GM04503 (cell line): ENCODE data around the gene CCDC174.

ENCODE experiments used
- DNase-seq: peaks from one replicate; pipeline ENCODE4 v3.0.0-alpha.2; 2012; ENCODE audit warnings: low read depth

Gene CCDC174

DNA sequence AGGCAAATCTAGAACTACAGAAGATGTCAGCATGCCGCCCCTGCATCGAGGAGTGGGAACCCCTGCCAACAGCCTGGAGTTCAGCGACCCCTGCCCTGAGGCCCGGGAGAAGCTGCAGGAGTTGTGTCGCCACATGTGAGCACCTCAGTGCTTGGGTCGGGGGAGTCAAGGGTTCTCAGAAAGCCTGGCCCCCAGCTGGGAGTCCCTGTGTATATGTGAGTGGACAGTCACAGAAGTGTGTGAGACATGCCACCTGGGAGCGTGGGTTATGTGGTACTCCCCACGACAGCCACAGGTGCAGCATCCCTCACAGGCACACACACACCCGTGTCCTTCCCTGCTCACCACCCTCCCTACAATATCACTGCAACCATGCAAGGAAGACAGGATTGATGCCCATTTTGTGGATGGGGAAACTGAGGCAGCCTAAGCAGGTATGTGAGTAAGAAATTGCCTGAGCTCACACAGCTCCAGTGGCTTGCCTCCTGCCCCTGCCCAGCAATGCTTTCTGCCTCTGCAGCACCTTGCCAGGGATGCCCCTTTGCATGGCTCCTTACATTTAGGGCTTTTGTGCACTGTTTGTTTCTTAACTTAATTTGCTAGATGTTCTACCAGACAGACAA, 51.7 kb downstream of the CCDC174 start:
- DNase-seq, result no peak

DNA sequence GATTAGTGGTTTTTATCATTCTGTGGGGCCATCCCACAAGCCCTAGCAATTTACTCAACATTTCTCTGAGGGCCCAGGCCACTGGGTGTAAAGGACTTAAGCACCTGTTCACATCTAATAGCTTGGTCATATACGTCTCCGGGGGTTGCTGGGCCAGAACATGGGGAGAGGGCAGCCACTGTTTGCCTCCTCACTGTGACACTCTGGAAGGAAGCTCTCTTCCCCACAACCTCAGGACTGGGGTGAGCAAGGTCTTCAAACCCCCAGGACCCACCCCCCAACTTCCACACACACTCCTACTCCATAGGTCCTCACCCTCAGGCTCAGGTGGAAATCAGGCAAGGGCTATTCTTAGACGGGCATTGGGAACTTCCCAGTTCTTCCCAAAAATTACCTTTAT, 52.2 kb downstream of the CCDC174 start:
- DNase-seq, result no peak

DNA sequence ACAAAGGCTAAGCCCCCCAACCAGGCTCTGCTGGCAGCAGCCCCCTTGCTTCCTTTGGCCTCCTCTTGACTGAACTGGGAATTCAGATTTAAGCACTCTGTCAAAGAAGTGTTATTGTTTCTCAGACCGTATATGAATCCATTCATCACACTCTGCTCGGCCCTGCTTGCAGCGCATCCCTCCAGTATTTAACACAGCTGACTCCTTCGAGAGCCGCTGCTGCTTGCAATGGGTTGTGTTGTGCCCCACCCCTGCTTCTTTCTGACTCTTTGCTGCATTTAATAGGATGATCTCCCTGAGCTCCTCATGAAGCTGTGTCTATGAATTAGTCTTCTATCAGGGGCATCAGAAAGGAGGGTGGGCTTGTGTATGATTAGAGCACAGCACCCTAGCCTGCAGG, 54.5 kb downstream of the CCDC174 start:
- no peak for DNase-seq

DNA sequence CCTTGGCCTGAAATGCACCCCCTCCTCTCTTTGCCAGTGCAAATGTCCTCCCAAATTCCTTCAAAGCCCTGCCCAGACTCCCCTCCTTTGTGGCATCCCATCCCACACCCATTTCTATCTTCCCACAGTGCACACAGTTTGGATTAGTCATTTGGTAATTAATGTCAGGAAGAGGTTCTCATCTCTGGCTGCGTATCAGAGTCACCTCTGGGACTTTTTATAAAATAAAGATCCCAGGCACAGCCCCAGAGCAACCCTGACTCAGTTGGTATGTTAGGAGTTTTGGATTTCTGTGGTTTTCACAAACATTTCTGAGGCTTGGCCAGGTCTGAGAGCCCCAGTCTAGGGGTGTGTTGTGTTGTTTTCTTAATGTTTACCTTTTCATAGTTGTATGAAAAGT, 65.0 kb downstream of the CCDC174 start:
- peak; percentile 67 for DNase-seq

DNA sequence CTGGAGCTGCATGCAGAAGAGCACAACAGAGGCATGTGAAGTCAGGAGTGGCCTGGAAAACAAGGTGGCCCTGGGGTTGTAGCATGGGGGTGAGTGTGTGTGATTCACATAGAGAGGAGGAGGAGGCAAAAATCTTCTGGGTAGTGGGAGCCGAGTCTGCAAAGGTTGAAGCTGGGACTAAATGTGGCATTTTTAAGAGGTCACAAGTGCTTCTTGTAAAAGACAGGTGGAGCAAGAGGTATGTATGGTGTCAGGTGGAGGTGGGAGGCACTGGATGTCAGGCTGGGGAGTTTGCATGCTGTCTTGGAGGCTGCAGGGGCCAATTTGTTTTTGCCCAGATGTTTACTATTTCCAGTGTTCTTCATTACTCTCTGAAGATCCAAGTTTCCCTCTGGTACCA, 65.7 kb downstream of the CCDC174 start:
- DNase-seq, result no peak

DNA sequence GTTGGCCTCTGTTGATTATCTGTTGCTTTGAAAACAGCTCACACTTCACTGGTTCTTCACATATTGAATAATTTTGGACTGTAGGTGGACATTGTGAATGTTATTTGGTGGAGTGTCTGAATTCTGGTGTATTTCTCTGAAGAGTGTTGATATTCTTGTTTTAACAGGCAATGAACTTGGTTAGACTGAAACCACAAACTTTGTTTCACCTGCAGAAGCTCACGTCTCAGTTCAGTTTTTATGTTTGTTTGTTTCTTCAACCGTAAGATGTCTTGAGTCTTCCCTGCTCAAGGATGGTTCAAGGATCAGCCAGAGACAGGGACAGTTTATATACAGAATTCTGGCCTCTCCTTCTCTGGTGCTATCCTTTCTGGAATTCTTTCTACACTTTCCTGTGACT, 67.0 kb downstream of the CCDC174 start:
- no peak for DNase-seq

DNA sequence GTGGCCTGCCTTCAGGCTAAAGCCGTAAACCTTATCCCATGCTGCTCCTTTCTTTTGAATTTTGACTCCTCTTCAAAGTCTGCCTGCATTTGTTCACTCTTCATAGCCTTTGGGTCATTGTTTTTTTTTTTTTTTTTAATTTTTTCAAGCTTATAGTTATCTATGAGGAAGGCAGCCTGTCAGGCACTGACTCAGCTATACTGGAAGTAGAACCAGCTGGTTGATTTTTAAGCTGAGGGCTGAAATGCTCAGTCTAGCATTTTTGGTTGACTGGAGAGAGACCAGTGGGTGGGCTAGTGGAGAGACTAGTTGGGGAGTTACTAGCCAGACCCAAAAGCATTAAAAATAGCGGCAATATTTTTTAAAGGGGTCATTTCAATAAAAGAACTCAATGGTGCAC, 67.4 kb downstream of the CCDC174 start:
- DNase-seq, result no peak

DNA sequence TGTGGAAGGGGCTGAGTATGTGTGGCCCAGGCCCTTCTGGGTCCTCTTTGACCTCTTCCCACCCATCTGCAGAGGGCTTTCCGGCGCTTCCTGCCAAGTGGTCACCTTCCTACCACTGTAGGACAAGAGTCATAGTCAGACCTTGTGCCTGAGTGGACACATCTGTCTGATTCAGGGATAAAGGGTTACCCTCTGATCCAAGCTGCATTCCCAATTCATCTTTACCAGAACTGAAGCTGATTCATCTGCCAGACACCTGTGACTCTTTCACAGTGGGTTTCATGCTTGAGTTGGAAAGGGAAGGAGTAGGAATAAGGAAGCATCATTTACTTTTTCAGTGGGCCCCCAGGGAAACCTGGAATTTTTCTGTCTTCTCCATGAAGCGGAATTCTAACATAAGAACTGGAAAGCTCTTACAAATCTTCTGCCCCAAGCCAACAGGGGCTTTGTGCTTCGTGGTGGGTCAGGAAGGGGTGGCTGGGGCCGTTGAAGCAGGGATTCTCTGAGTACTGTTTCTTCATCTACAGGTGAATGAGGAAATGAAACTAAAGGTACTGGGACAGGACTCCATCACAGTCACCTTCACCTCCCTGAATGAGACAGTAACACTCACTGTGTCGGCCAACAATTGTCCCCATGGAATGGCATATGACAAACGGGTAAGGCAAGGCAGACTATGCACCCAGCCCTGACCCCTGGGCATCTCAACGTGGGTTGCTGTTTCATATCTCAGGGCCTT, 69.7 kb downstream of the CCDC174 start:
- DNase-seq, result no peak
